Measurements from ENCODE around the gene FAM76A. TPM values are rescaled to one million over a fixed set of nuclear protein-coding genes. Genes with fewer than 3 reads are reported as not detected.
A peak's percentile ranks its signal among the peaks of the same experiment; 100 is the strongest.

Gene FAM76A
- total RNA-seq, 3 donors from 2014 or later = 13.5 to 34.2 (median 14.4) TPM

GRCh38 chr1:27779122-27779521 is 53.4 kb downstream of the FAM76A start:
- intact Hi-C loops (cut with DNase I; ENCODE audit: low total_unique reads) = no loop called here
- Histone ChIP-seq H3K27ac (no peak overlapping the region), H3K27me3 (no peaks in the 10 kb centered on the region), H3K4me3 (no peak overlapping the region), H3K9me3 (no peaks in the 10 kb centered on the region), H3K36me3 (no peaks in the 10 kb centered on the region), H3K4me1 (no peaks in the 10 kb centered on the region)
- no peak for TF ChIP-seq CTCF (IDR thresholded peaks at IDR 0.05)
- no peak for TF ChIP-seq POLR2AphosphoS5 (IDR thresholded peaks at IDR 0.05)
- no peak for TF ChIP-seq POLR2A (IDR thresholded peaks at IDR 0.05)
- no peak for DNase-seq (ENCODE audit: low spot score in 2 of 2)

DNA sequence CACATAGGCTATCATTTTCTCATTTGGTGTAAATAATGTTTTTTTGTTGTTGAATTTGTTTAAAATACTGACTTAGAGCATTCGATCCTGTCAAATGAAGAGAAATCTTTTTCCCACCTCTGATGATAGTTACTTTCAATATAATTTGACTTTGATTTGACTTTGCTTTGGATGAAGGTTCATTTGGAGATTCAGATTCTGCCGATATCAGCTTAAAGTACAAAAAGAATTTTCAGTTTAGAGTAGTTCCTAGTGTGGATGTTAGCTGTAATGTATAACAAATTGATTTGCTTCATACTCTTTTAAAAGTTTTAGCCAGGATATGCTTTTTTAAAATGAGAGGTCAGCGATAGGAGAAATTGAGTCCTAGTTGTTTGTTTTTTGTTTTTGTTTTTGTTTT is 57.2 kb downstream of the FAM76A start:
- intact Hi-C loops (cut with DNase I; ENCODE audit: low total_unique reads) = no loop called here
- H3K4me1 ChIP-seq = no peaks in the 10 kb centered on the region
- peak overlapping the region in 1 of 2 donors; percentile 40 for H3K27ac ChIP-seq

GRCh38 chr1:27784700-27785099 is 58.9 kb downstream of the FAM76A start:
- DNase-seq (ENCODE audit: low spot score in 2 of 2) = no peak
- intact Hi-C loops (cut with DNase I; ENCODE audit: low total_unique reads) = loop anchor here (5.0 kb wide), 1 partner anchor 258 kb away; no protein-coding TSS in a partner anchor
- no peaks in the 10 kb centered on the region for H3K27me3 ChIP-seq
- H3K27ac ChIP-seq = no peak overlapping the region
- TF ChIP-seq POLR2AphosphoS5 (IDR thresholded peaks at IDR 0.05) (no peak), POLR2A (IDR thresholded peaks at IDR 0.05) (no peak), CTCF (IDR thresholded peaks at IDR 0.05) (no peak)
- no peaks in the 10 kb centered on the region for H3K36me3 ChIP-seq
- H3K4me3 ChIP-seq = no peak overlapping the region
- no peaks in the 10 kb centered on the region for H3K4me1 ChIP-seq
- no peaks in the 10 kb centered on the region for H3K9me3 ChIP-seq

More for the DNA sequence above, 57.2 kb downstream of the FAM76A start:
- H3K9me3 ChIP-seq = no peaks in the 10 kb centered on the region
- no peaks in the 10 kb centered on the region for H3K27me3 ChIP-seq
- TF ChIP-seq CTCF (IDR thresholded peaks at IDR 0.05) (no peak), POLR2AphosphoS5 (IDR thresholded peaks at IDR 0.05) (no peak), POLR2A (IDR thresholded peaks at IDR 0.05) (no peak)
- DNase-seq (ENCODE audit: low spot score in 2 of 2) = no peak
- H3K36me3 ChIP-seq = no peaks in the 10 kb centered on the region
- no peak overlapping the region for H3K4me3 ChIP-seq

- TF ChIP-seq POLR2AphosphoS5 (IDR thresholded peaks at IDR 0.05) (no peak), POLR2A (IDR thresholded peaks at IDR 0.05) (no peak), CTCF (IDR thresholded peaks at IDR 0.05) (no peak)
- Histone ChIP-seq H3K9me3 (no peaks in the 10 kb centered on the region), H3K4me3 (no peak overlapping the region), H3K4me1 (no peaks in the 10 kb centered on the region), H3K27ac (peak overlapping the region; percentile 14 to 26), H3K36me3 (no peaks in the 10 kb centered on the region), H3K27me3 (no peaks in the 10 kb centered on the region)
- intact Hi-C loops (cut with DNase I; ENCODE audit: low total_unique reads) = loop anchor here (5.0 kb wide), 1 partner anchor 256 kb away; no protein-coding TSS in a partner anchor
- DNase-seq (ENCODE audit: low spot score in 2 of 2) = no peak
These were observed 60.2 kb downstream of the FAM76A start for GRCh38 chr1:27785781-27786455.

DNA sequence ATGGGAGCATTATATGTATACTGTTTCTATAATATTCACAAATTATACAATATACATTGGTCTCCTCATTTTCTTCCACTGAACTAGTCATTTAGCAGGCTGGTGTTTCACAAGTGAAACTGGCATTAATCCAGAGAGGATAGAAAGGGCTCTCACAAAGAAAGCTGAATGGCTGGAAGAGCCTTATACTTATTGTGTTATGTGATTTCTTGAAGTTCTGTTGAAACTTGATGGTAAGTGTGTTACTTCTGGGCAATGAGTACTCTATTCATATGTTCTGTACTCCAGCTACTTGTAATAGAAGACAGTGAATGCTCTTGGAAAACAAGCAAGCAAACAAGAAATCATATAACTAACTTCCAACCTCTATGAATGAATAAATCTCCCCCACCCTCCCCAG is 62.1 kb downstream of the FAM76A start:
- Histone ChIP-seq H3K27ac (peak overlapping the region in 1 of 2 donors; percentile 77), H3K4me3 (no peak overlapping the region), H3K36me3 (no peaks in the 10 kb centered on the region), H3K4me1 (no peaks in the 10 kb centered on the region), H3K27me3 (no peaks in the 10 kb centered on the region), H3K9me3 (no peaks in the 10 kb centered on the region)
- no peak for DNase-seq (ENCODE audit: low spot score in 2 of 2)
- TF ChIP-seq POLR2A (IDR thresholded peaks at IDR 0.05) = no peak
- no peak for TF ChIP-seq POLR2AphosphoS5 (IDR thresholded peaks at IDR 0.05)
- TF ChIP-seq CTCF (IDR thresholded peaks at IDR 0.05) = no peak
- intact Hi-C loops (cut with DNase I; ENCODE audit: low total_unique reads) = loop anchor here (5.0 kb wide), 1 partner anchor 254 kb away; no protein-coding TSS in a partner anchor
